ENCODE data around the gene SLC1A2. TPM values are rescaled to one million over a fixed set of nuclear protein-coding genes. Genes with fewer than 3 reads are reported as not detected.
A peak's percentile ranks its signal among the peaks of the same experiment; 100 is the strongest.

The SLC1A2 gene
- total and polyA plus RNA-seq, 4 donors, result 0.35 to 17.0 (median 1.1) TPM

- Histone ChIP-seq H3K36me3 (ENCODE audit: control insufficient read depth in 4 of 4, insufficient read depth in 4 of 4, low read length in 4 of 4) (no peaks in the 10 kb centered on the region), H3K4me3 (no peak overlapping the region), H3K9ac (ENCODE audit: insufficient read depth in 1 of 2, low read length in 2 of 2) (no peak overlapping the region), H3K9me3 (ENCODE audit: control insufficient read depth in 4 of 4, insufficient read depth in 3 of 4, low read length in 3 of 4) (no peaks in the 10 kb centered on the region), H3K4me1 (ENCODE audit: control insufficient read depth in 5 of 5, insufficient read depth in 5 of 5, low read length in 5 of 5) (peaks cover 0 to 5% (median 0%) of the 10 kb centered on the region in 5 donors), H3K27me3 (ENCODE audit: control insufficient read depth in 3 of 3, insufficient read depth in 3 of 3, low read length in 2 of 3) (no peaks in the 10 kb centered on the region), H3K27ac (ENCODE audit: low read depth in 1 of 2, low read length in 1 of 2) (no peak overlapping the region)
- 37 to 68% methylated on average over 1 of the region's 1 CpG for WGBS, 2 donors
- ATAC-seq (ENCODE audit: insufficient read depth, low FRiP score), result no peak
- TF ChIP-seq CTCF (IDR thresholded peaks at IDR 0.05; ENCODE audit: control extremely low read depth, extremely low read depth), result no peak
- DNase-seq, result peak in 2 of 3 donors; percentile 49 to 68
These were observed 149.0 kb downstream of the SLC1A2 start for GRCh38 chr11:35270342-35270741.

- DNase-seq, result no peak
- H3K4me3 ChIP-seq, result no peak overlapping the region
These were observed 151.9 kb downstream of the SLC1A2 start for GRCh38 chr11:35267504-35267903.

GRCh38 chr11:35265755-35266454 lies 153.5 kb downstream of the SLC1A2 start:
- Histone ChIP-seq H3K9ac (ENCODE audit: insufficient read depth in 1 of 2, low read length in 2 of 2) (no peak overlapping the region), H3K9me3 (ENCODE audit: control insufficient read depth in 4 of 4, insufficient read depth in 3 of 4, low read length in 3 of 4) (no peaks in the 10 kb centered on the region), H3K27ac (ENCODE audit: low read depth in 1 of 2, low read length in 1 of 2) (no peak overlapping the region), H3K36me3 (ENCODE audit: control insufficient read depth in 4 of 4, insufficient read depth in 4 of 4, low read length in 4 of 4) (no peaks in the 10 kb centered on the region), H3K27me3 (ENCODE audit: control insufficient read depth in 3 of 3, insufficient read depth in 3 of 3, low read length in 2 of 3) (no peaks in the 10 kb centered on the region), H3K4me3 (no peak overlapping the region), H3K4me1 (ENCODE audit: control insufficient read depth in 5 of 5, insufficient read depth in 5 of 5, low read length in 5 of 5) (peaks cover 0 to 5% (median 0%) of the 10 kb centered on the region in 5 donors)
- no peak for TF ChIP-seq CTCF (IDR thresholded peaks at IDR 0.05; ENCODE audit: control extremely low read depth, extremely low read depth)
- no peak for DNase-seq
- WGBS, 2 donors, result 51 to 64% methylated on average over 3 of the region's 3 CpGs
- ATAC-seq (ENCODE audit: insufficient read depth, low FRiP score), result no peak

More at GRCh38 chr11:35267504-35267903, 151.9 kb downstream of the SLC1A2 start:
- Histone ChIP-seq H3K27ac (ENCODE audit: low read depth in 1 of 2, low read length in 1 of 2) (no peak overlapping the region), H3K36me3 (ENCODE audit: control insufficient read depth in 4 of 4, insufficient read depth in 4 of 4, low read length in 4 of 4) (no peaks in the 10 kb centered on the region), H3K9me3 (ENCODE audit: control insufficient read depth in 4 of 4, insufficient read depth in 3 of 4, low read length in 3 of 4) (no peaks in the 10 kb centered on the region), H3K27me3 (ENCODE audit: control insufficient read depth in 3 of 3, insufficient read depth in 3 of 3, low read length in 2 of 3) (no peaks in the 10 kb centered on the region), H3K9ac (ENCODE audit: insufficient read depth in 1 of 2, low read length in 2 of 2) (no peak overlapping the region), H3K4me1 (ENCODE audit: control insufficient read depth in 5 of 5, insufficient read depth in 5 of 5, low read length in 5 of 5) (peaks cover 0 to 5% (median 0%) of the 10 kb centered on the region in 5 donors)
- ATAC-seq (ENCODE audit: insufficient read depth, low FRiP score), result no peak
- WGBS, 2 donors, result 86 to 92% methylated on average over 2 of the region's 2 CpGs
- TF ChIP-seq CTCF (IDR thresholded peaks at IDR 0.05; ENCODE audit: control extremely low read depth, extremely low read depth), result no peak

- no peak for ATAC-seq (ENCODE audit: insufficient read depth, low FRiP score)
- no peaks in the 10 kb centered on the region for H3K36me3 ChIP-seq (ENCODE audit: control insufficient read depth in 4 of 4, insufficient read depth in 4 of 4, low read length in 4 of 4)
- no peak for DNase-seq
- H3K27me3 ChIP-seq (ENCODE audit: control insufficient read depth in 3 of 3, insufficient read depth in 3 of 3, low read length in 2 of 3), result no peaks in the 10 kb centered on the region
- no peaks in the 10 kb centered on the region for H3K9me3 ChIP-seq (ENCODE audit: control insufficient read depth in 4 of 4, insufficient read depth in 3 of 4, low read length in 3 of 4)
- no peak overlapping the region for H3K27ac ChIP-seq (ENCODE audit: low read depth in 1 of 2, low read length in 1 of 2)
- H3K9ac ChIP-seq (ENCODE audit: insufficient read depth in 1 of 2, low read length in 2 of 2), result no peak overlapping the region
- H3K4me1 ChIP-seq (ENCODE audit: control insufficient read depth in 5 of 5, insufficient read depth in 5 of 5, low read length in 5 of 5), result no peaks in the 10 kb centered on the region
- no peak overlapping the region for H3K4me3 ChIP-seq
- TF ChIP-seq CTCF (IDR thresholded peaks at IDR 0.05; ENCODE audit: control extremely low read depth, extremely low read depth), result no peak
These were observed 156.6 kb downstream of the SLC1A2 start for GRCh38 chr11:35262735-35263134.

Data from lung (tissue), 12 donors.